Muscle of leg (tissue), 11 donors: ENCODE data around the gene MAPK4. TPM values are rescaled to one million over a fixed set of nuclear protein-coding genes. Genes with fewer than 3 reads are reported as not detected.

ENCODE experiments used
- DNase-seq: peaks from one replicate; pipeline ENCODE4 v3.0.0; 2013
- H3K27ac ChIP-seq: one replicate; pipeline ENCODE4 v1.5.1; 2013; ENCODE audit warnings: mild to moderate bottlenecking, low read length, control low read depth
- H3K27me3 ChIP-seq: one replicate; pipeline ENCODE4 v1.6.1; 2013; ENCODE audit warnings: low read length; ENCODE audit not compliant: control insufficient read depth, insufficient read depth
- H3K36me3 ChIP-seq: one replicate; pipeline ENCODE4 v1.6.1; 2013; ENCODE audit warnings: low read length; ENCODE audit not compliant: control insufficient read depth, insufficient read depth
- H3K4me1 ChIP-seq: one replicate; pipeline ENCODE4 v1.6.1; 2013; ENCODE audit warnings: low read length; ENCODE audit not compliant: control insufficient read depth, insufficient read depth
- H3K4me3 ChIP-seq: one replicate; pipeline ENCODE4 v1.5.1; 2013; ENCODE audit warnings: low read length, control low read depth
- H3K9me3 ChIP-seq: replicated peaks from 2 replicates; pipeline ENCODE4 v1.6.1; 2013; ENCODE audit warnings: low read depth, low read length; ENCODE audit not compliant: control insufficient read depth
- whole genome bisulfite sequencing: methylation state at CpG from one replicate; pipeline ENCODE4 v1.1.5; 2013; ENCODE audit warnings: missing lambda C conversion rate; ENCODE audit not compliant: insufficient coverage; 5-methylcytosine and 5-hydroxymethylcytosine counted together
- polyA plus RNA-seq, 8 donors: library from polyadenylated mRNA; unstranded; fragments of 120-200 nt; gene quantifications; one replicate each; pipeline versions ENCODE4 v1.2.1 to v1.2.3, GENCODE V29; 2013; ENCODE audit warnings: inconsistent platforms in 1 of 8, low replicate concordance in 1 of 8; ENCODE audit not compliant: insufficient read length in 8 of 8, insufficient read depth in 1 of 8
- total RNA-seq: library from RNA; stranded (reverse); fragments of 120-200 nt; gene quantifications from one replicate; pipeline ENCODE4 v1.2.4, GENCODE V29; 2013

MAPK4 gene
- total and polyA plus RNA-seq, 9 donors, result 4.2 to 9.6 (median 4.8) TPM

GRCh38 chr18:50678651-50679050, 118.8 kb downstream of the MAPK4 start:
- 100% methylated on average over 2 of the region's 6 CpGs for WGBS
- no peaks in the 10 kb centered on the region for H3K9me3 ChIP-seq

DNA sequence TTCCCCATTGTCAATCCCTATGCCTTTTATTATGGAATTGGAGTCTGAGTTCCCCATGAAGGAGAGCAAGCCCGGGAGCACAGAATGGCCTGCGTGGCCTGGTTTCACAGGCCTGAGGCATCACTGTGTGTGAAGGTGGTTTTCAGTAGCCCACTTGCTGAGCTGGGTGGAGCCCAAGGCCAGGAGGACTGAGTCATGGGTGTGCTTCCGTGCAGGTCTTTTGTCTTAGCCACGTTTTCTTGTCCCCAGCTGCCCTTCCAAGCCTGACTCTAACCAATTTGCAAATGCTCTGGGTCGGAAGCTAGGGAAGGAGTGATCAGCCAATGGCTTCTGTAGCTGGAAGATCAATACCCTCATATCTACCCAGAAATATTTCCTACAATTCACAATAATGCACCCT, 119.2 kb downstream of the MAPK4 start:
- DNase-seq, result no peak
- H3K27me3 ChIP-seq, result no peaks in the 10 kb centered on the region
- no peak overlapping the region for H3K27ac ChIP-seq
- H3K36me3 ChIP-seq, result no peaks in the 10 kb centered on the region
- 92% methylated on average over 2 of the region's 5 CpGs for WGBS
- peaks cover 5% of the 10 kb centered on the region for H3K4me1 ChIP-seq
- H3K9me3 ChIP-seq, result no peaks in the 10 kb centered on the region
- no peak overlapping the region for H3K4me3 ChIP-seq

More at GRCh38 chr18:50678651-50679050, 118.8 kb downstream of the MAPK4 start:
- H3K27me3 ChIP-seq, result no peaks in the 10 kb centered on the region
- H3K4me1 ChIP-seq, result peaks cover 5% of the 10 kb centered on the region
- no peak overlapping the region for H3K27ac ChIP-seq
- no peaks in the 10 kb centered on the region for H3K36me3 ChIP-seq
- DNase-seq, result no peak
- no peak overlapping the region for H3K4me3 ChIP-seq

GRCh38 chr18:50679656-50680055, 119.8 kb downstream of the MAPK4 start:
- no peak for DNase-seq
- Histone ChIP-seq H3K36me3 (no peaks in the 10 kb centered on the region), H3K27me3 (no peaks in the 10 kb centered on the region), H3K4me1 (peaks cover 3% of the 10 kb centered on the region), H3K27ac (no peak overlapping the region), H3K9me3 (no peaks in the 10 kb centered on the region), H3K4me3 (no peak overlapping the region)
- WGBS, result 91% methylated on average over 4 of the region's 10 CpGs

DNA sequence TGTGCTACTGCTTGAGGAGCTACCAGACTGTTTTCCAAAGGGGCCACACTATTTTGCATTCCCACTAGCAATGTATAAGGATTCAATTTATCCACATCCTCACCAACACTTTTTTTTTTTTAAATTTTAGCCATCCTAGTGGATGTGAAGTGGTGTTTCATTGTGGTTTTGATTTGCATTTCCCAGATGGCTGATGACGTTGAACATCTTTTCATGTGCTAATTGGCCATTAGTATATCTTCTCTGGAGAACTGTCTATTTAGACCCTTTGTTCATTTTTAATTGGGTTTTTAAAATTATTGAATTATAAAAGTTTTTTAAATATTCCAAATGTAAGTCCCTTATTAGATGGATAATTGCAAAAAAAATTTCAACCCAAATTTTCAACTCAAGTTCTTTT, 121.1 kb downstream of the MAPK4 start:
- Histone ChIP-seq H3K27me3 (no peaks in the 10 kb centered on the region), H3K27ac (no peak overlapping the region), H3K4me3 (no peak overlapping the region), H3K4me1 (no peaks in the 10 kb centered on the region), H3K36me3 (no peaks in the 10 kb centered on the region), H3K9me3 (no peaks in the 10 kb centered on the region)
- DNase-seq, result no peak
- no CpG with 5 or more reads among the region's 1 CpG for WGBS

DNA sequence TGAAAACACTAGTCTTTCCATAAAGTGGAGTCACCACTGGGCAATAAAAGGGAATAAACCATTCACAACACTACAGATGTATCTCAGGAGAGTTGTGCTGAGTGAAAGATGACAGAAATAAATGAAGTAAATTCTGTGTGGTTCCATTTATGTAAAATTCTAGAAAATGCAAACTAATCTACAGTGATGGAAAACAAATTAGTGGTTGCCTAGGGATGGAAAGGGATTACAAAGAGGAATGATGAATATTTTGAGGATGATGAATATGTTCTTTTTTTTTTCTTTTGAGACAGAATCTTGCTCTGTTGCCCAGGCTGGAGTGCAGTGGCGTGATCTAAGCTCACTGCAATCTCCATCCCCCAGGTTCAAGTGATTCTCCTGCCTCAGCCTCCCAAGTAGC, 123.0 kb downstream of the MAPK4 start:
- Histone ChIP-seq H3K9me3 (no peaks in the 10 kb centered on the region), H3K4me3 (no peak overlapping the region), H3K27me3 (no peaks in the 10 kb centered on the region), H3K4me1 (no peaks in the 10 kb centered on the region), H3K27ac (no peak overlapping the region), H3K36me3 (no peaks in the 10 kb centered on the region)
- no CpG with 5 or more reads among the region's 1 CpG for WGBS
- no peak for DNase-seq

DNA sequence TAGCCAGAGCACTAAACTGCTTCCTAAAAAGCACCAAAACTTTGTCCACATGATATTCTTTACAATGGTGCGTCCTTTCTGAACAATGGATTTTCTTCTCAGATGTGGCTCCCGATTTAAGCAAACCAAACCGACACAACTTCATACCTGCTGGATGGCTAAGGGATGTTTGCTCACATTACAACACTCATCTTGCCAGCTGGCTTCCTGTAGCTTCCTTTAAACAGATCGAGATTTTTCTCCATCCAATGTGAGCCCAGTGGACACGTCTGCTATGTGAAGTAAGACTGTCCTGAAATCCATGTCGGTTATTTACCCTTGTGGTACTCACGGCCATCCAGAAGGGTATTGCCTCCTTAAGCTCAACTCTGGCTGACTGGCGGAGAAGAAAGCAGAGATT, 126.5 kb downstream of the MAPK4 start:
- 53% methylated on average over 6 of the region's 8 CpGs for WGBS
- no peak for DNase-seq
- Histone ChIP-seq H3K4me1 (no peaks in the 10 kb centered on the region), H3K27me3 (no peaks in the 10 kb centered on the region), H3K9me3 (no peaks in the 10 kb centered on the region), H3K27ac (no peak overlapping the region), H3K36me3 (no peaks in the 10 kb centered on the region), H3K4me3 (no peak overlapping the region)

DNA sequence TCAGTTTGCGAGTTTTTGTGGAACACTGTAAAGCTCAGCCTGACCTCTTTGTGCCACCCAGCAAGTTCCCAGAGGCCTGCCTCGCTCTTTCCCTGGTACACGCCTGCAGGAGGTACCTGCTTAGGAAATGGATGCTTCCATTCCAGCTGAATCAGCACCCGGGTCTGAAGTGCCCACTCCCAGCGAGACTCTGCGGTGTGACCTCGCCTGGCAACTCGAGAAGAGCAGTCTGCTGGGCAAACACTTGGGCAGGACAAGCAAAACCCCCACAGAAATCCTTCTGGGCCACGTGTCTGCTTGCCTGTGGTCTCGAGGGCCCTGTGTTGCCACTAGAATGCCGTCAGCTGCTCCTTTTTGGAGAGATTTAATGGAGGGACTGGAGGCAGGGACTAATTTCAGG, 127.6 kb downstream of the MAPK4 start:
- Histone ChIP-seq H3K4me1 (no peaks in the 10 kb centered on the region), H3K4me3 (no peak overlapping the region), H3K27ac (no peak overlapping the region), H3K36me3 (no peaks in the 10 kb centered on the region), H3K9me3 (no peaks in the 10 kb centered on the region), H3K27me3 (no peaks in the 10 kb centered on the region)
- DNase-seq, result no peak
- 87% methylated on average over 8 of the region's 11 CpGs for WGBS

DNA sequence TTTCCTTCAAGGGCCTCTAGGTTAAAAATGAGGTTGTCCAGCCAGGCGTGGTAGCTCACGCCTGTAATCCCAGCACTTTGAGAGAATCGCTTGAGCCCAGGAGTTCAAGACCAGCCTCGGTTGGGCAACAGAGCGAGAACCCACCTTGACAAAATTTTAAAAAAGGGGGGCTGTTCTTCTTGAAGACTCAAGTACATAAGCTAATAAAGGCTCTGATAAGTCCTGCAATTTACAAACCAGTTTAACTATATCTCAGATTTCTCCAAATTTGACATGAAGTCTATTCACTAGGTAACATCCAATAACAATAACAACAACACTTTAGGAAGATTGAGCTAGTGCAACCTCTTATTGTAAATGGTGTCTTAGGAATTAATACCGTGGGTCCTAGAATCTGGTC, 129.7 kb downstream of the MAPK4 start:
- Histone ChIP-seq H3K27me3 (no peaks in the 10 kb centered on the region), H3K36me3 (no peaks in the 10 kb centered on the region), H3K4me3 (no peak overlapping the region), H3K27ac (no peak overlapping the region), H3K4me1 (no peaks in the 10 kb centered on the region), H3K9me3 (no peaks in the 10 kb centered on the region)
- 93% methylated on average over 5 of the region's 6 CpGs for whole genome bisulfite sequencing
- no peak for DNase-seq

- Histone ChIP-seq H3K4me1 (peaks cover 4% of the 10 kb centered on the region), H3K9me3 (no peaks in the 10 kb centered on the region), H3K36me3 (no peaks in the 10 kb centered on the region), H3K27ac (no peak overlapping the region), H3K4me3 (no peak overlapping the region), H3K27me3 (no peaks in the 10 kb centered on the region)
- no peak for DNase-seq
- whole genome bisulfite sequencing, result 53% methylated on average over 3 of the region's 4 CpGs
Measured at GRCh38 chr18:50694147-50694546, 134.3 kb downstream of the MAPK4 start.

DNA sequence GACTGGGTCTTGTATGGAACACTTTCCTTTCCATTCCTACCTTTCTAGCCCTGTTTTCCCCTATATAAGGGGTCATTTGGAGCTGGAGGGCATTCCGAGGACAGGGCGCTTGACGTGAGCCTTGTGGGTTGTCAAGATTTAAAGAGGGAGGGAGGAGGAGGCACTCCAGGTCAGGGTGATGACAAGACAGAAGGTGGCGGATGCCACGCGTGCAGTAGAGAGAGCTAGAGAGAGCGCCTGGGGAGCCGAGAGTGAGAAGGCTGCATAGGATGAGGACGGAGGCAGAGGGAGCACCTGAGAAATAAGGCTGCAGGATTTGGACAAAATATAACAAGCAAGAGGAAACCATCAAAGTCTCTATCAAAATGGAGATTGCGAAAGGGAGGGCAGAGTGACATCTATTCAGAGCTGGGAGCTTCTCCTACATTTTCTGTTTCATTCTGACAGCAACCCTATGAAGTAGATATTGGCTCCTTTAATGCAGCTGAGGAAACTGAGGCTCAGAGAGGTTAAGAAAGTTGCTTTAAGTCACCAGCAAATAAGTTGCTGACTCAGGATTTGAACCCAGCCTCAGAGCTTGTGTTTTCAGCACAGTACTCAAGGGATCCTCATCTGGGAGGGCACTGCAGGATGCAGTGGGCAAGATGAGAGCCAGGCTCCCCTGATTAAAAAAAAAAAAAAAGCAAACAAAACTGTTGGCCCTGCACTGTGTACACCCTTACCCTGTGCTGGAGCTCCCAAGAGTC, 135.7 kb downstream of the MAPK4 start:
- Histone ChIP-seq H3K27ac (no peak overlapping the region), H3K36me3 (no peaks in the 10 kb centered on the region), H3K4me3 (no peak overlapping the region), H3K27me3 (no peaks in the 10 kb centered on the region), H3K9me3 (no peaks in the 10 kb centered on the region), H3K4me1 (peaks cover 4% of the 10 kb centered on the region)
- 76% methylated on average over 6 of the region's 10 CpGs for WGBS
- no peak for DNase-seq

GRCh38 chr18:50696436-50696835, 136.5 kb downstream of the MAPK4 start:
- H3K36me3 ChIP-seq, result no peaks in the 10 kb centered on the region
- H3K9me3 ChIP-seq, result no peaks in the 10 kb centered on the region
- no peak overlapping the region for H3K27ac ChIP-seq
- no peak overlapping the region for H3K4me3 ChIP-seq
- peaks cover 4% of the 10 kb centered on the region for H3K4me1 ChIP-seq
- H3K27me3 ChIP-seq, result no peaks in the 10 kb centered on the region
- DNase-seq, result no peak
- no CpG with 5 or more reads among the region's 7 CpGs for WGBS
